NB4 (cell line): Measurements from ENCODE around the gene IFT52.
"Not testable (repeated sequence)": the region's sequence is repeated elsewhere in the genome, so short reads cannot be mapped to it uniquely, and the experiment has no call there.

ENCODE experiments used
- DNase-seq: peaks from one replicate; pipeline ENCODE4 v3.0.0; 2010; ENCODE audit warnings: low read depth
- H3K4me3 ChIP-seq: one replicate; pipeline ENCODE4 v1.5.1; 2011; ENCODE audit warnings: mild to moderate bottlenecking, low read depth, low read length, moderate library complexity
- MYC ChIP-seq: IDR thresholded peaks from 2 replicates; pipeline ENCODE4 v1.6.1; 2011; ENCODE audit warnings: low read depth, low read length
- POLR2A ChIP-seq: IDR thresholded peaks from 2 replicates; pipeline ENCODE4 v1.6.1; 2011; ENCODE audit warnings: mild to moderate bottlenecking; ENCODE audit not compliant: insufficient read length; ENCODE audit errors: extremely low read depth
- TF ChIP-seq, protein P1 (sequence below): IDR thresholded peaks from one replicate; pipeline ENCODE4 v1.5.1; 2012; ENCODE audit warnings: low read depth, low read length
- TF ChIP-seq, protein P2 (sequence below): IDR thresholded peaks from 2 replicates; pipeline ENCODE4 v1.6.1; 2011; ENCODE audit warnings: low read depth, low read length

IFT52 gene

DNA sequence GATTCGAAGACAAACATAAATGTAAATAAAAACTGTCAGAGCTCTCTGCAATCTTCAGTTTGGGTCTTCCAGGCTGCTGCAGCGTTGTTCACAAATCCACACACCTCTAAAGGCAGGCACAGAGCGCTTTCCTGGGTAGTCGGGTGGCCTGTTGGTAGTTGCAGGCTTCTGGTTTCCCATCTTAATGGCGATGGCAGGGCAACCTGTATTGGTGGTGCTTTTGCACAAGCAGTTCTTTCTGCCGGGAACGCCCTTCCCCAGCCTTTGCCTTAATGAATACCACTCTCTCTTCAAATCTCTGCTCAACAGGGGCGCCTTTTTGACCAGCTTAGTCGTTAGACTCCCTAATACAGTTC lies 723 bp upstream of the IFT52 start:
- peak overlapping the region; percentile 95 for H3K4me3 ChIP-seq
- TF ChIP-seq MYC (no peak), POLR2A (no peak)
- TF ChIP-seq, protein P1, sequence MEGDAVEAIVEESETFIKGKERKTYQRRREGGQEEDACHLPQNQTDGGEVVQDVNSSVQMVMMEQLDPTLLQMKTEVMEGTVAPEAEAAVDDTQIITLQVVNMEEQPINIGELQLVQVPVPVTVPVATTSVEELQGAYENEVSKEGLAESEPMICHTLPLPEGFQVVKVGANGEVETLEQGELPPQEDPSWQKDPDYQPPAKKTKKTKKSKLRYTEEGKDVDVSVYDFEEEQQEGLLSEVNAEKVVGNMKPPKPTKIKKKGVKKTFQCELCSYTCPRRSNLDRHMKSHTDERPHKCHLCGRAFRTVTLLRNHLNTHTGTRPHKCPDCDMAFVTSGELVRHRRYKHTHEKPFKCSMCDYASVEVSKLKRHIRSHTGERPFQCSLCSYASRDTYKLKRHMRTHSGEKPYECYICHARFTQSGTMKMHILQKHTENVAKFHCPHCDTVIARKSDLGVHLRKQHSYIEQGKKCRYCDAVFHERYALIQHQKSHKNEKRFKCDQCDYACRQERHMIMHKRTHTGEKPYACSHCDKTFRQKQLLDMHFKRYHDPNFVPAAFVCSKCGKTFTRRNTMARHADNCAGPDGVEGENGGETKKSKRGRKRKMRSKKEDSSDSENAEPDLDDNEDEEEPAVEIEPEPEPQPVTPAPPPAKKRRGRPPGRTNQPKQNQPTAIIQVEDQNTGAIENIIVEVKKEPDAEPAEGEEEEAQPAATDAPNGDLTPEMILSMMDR = no peak
- TF ChIP-seq, protein P2, sequence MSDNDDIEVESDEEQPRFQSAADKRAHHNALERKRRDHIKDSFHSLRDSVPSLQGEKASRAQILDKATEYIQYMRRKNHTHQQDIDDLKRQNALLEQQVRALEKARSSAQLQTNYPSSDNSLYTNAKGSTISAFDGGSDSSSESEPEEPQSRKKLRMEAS = no peak
- DNase-seq = no peak

DNA sequence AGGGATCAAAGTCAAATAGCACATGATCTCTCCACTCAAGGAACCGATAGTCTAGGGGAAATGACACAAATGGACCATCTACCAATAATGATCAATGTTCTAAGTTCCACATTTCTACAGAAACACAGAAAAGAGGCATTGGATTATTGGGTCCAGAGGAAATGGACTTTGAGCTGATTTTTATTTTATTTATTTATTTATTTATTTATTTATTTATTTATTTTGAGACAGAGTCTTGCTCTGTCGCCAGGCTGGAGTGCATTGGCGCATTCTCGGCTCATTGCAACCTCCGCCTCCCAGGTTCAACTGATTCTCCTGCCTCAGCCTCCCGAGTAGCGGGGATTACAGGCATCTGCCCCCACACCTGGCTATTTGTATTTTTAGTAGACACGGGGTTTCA lies 11.2 kb downstream of the IFT52 start:
- not testable (repeated sequence) for H3K4me3 ChIP-seq, DNase-seq

DNA sequence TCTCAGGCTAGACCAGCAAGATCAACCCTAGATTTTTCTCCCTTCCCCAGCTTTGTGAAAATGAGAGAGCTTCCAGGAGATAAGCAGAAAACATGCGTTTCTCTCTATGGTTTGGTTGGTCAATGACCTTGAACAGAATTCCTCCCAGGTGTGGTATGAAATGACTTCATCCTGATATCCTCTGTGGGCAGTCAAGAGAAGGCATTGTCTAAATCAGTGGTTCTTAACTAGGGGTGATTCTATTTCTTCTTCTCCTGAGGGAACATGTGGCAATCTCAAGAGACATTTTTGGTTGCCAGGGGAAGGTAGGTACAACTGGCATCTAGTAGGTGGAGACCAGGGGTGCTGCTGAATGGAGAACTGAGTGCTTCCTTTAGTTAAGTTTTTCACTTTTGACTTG lies 12.4 kb downstream of the IFT52 start:
- no peak for DNase-seq
- TF ChIP-seq MYC (no peak), POLR2A (no peak)
- TF ChIP-seq, protein P1 = no peak
- TF ChIP-seq, protein P2 = no peak
- H3K4me3 ChIP-seq = no peak overlapping the region

DNA sequence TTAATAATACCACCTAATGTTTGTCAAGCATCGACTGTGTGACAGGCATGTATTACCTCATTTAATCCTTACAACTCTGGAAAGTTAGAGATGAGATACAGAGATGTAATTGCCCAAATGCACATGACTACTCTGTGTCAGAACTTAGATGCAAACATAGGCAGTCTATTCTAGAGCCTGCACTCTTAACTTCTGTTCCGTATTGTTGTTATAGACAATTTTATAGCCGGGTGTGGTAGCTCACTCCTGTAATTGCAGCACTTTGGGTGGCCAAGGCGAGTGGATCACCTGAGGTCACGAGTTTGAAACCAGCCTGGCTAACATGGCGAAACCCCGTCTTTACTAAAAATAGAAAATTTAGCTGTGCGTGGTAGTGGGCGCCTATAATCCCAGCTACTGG lies 15.0 kb downstream of the IFT52 start:
- no peak for DNase-seq
- H3K4me3 ChIP-seq = no peak overlapping the region
- no peak for TF ChIP-seq MYC

DNA sequence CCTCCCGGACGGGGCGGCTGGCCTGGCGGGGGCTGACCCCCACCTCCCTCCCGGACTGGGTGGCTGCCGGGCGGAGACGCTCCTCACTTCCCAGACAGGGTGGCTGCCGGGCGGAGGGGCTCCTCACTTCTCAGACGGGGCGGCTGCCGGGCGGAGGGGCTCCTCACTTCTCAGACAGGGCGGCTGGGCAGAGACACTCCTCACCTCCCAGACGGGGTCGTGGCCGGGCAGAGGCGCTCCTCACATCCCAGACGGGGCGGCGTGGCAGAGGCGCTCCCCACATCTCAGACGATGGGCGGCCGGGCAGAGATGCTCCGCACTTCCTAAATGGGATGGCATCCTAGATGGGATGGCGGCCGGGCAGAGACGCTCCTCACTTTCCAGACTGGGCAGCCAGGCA lies 16.5 kb downstream of the IFT52 start:
- DNase-seq, H3K4me3 ChIP-seq: not testable (repeated sequence)

DNA sequence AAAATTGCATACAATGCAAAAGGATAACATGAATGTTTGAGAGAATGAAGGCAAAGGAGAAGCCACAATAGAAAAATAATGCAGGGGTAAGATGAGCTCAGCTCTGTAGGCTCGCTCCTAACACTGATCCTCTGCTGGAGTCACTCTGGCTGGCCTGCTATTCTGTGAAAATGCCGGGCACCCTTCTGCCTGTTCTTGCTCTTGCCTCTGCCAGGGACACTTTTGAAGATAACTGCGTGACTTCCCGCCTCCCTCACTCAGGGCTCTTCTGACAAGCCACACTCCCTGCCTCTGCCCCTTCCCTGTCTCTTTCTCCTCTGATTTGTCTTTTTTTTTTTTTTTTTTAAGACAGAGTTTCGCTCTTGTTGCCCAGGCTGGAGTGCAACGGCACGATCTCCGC lies 40.9 kb downstream of the IFT52 start:
- H3K4me3 ChIP-seq = no peak overlapping the region
- no peak for DNase-seq
- TF ChIP-seq, protein P1 = no peak
- TF ChIP-seq POLR2A (no peak), MYC (no peak)
- TF ChIP-seq, protein P2 = no peak

DNA sequence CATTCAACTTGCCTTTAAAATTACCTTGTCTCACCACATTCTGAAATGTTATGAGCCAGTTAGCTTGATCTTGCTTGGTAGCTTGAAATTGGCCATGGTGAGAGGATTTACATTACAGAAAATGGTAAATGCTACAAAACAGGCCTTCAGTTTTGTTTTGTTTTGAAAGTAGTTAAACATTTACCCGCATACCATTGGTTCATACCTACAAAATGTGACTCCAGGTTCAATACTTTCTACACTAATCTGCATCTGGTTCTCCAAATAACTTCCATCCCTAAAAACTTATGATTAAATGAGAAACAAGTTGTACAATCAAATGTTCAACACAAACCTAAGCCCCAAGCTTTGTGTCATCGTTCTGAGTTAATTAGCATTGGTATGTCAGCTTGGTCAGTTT lies 45.7 kb downstream of the IFT52 start:
- no peak for DNase-seq
- TF ChIP-seq, protein P1 = no peak
- TF ChIP-seq MYC (no peak), POLR2A (no peak)
- TF ChIP-seq, protein P2 = no peak
- no peak overlapping the region for H3K4me3 ChIP-seq

DNA sequence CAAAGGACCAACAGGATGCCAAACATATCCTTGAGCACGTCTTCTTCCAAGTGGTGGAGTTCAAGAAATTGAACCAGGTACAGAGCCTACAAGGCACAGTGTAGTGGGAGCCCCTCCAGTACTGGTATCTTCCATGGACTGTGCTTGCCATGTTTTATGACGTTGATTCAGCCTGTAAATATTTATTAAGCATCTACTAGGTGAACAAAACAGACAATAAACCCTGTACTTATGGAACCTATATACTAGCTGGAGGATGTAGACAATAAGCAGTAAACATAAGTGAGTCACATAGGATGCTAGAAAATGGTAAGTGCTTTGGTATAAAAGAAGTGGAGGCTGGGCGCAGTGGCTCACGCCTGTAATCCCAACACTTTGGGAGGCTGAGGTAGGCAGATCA lies 51.8 kb downstream of the IFT52 start:
- no peak overlapping the region for H3K4me3 ChIP-seq
- DNase-seq = no peak
- TF ChIP-seq MYC = no peak
